ENCODE data around the gene CCL25. TPM values are rescaled to one million over a fixed set of nuclear protein-coding genes. Genes with fewer than 3 reads are reported as not detected.

The CCL25 gene
- total and polyA plus RNA-seq, 9 of the 15 experiments (the other 6 are each of a cell fraction or from before 2014, with no cell fraction given): 0.15 TPM; not detected in 8

DNA sequence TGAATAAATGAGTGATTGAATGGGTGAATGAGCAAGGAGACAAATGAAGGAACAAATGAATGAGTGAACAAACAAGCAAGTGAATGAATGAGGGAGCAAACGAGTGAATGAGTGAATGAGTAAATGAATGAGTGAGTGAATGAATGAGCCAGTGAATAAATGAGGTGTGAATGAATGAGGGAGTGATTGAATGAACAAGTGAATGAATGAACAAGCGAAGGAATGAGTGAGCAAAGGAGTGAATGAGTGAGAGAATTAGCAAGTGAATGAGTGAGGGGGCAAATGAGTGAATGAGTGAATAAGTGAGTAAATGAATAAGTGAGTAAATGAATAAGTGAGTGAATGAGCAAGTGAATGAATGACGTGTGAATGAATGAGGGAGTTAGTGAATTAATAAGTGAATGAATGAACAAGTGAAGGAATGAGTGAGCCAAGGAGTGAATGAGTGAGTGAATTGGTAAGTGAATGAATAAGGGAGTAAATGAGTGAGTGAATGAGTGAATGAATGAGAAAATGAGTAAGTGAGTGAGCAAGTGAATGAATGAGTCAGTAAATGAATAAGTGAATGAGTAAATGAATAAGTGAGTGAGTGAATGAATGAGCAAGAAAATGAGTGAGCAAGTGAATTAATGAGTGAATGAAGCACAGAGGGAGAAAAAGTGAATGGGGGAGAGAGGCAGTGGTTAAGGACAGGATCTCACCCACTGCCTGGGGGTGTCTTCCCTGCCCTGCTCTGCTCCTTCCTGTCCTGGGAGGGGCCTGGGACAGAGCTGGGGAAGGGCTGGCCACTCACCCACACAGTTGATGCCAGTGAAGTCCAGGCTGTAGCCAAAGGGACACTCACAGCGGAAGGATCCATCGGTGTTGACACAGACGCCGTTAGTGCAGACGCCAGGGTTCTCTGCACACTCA, 36.4 kb downstream of the CCL25 start (continued):
- no peak for TF ChIP-seq HDAC1 (IDR thresholded peaks at IDR 0.05)
- no peak for TF ChIP-seq FIP1L1 (IDR thresholded peaks at IDR 0.05; ENCODE audit: low read depth, low read length, poor library complexity, severe bottlenecking)
- TF ChIP-seq, protein P1, sequence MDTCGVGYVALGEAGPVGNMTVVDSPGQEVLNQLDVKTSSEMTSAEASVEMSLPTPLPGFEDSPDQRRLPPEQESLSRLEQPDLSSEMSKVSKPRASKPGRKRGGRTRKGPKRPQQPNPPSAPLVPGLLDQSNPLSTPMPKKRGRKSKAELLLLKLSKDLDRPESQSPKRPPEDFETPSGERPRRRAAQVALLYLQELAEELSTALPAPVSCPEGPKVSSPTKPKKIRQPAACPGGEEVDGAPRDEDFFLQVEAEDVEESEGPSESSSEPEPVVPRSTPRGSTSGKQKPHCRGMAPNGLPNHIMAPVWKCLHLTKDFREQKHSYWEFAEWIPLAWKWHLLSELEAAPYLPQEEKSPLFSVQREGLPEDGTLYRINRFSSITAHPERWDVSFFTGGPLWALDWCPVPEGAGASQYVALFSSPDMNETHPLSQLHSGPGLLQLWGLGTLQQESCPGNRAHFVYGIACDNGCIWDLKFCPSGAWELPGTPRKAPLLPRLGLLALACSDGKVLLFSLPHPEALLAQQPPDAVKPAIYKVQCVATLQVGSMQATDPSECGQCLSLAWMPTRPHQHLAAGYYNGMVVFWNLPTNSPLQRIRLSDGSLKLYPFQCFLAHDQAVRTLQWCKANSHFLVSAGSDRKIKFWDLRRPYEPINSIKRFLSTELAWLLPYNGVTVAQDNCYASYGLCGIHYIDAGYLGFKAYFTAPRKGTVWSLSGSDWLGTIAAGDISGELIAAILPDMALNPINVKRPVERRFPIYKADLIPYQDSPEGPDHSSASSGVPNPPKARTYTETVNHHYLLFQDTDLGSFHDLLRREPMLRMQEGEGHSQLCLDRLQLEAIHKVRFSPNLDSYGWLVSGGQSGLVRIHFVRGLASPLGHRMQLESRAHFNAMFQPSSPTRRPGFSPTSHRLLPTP (IDR thresholded peaks at IDR 0.05; ENCODE audit: borderline replicate concordance, extremely low read depth, insufficient read length): no peak
- no peak for TF ChIP-seq ZNF3 (CRISPR knock-in tag; IDR thresholded peaks at IDR 0.05)
- TF ChIP-seq SREBF1 (IDR thresholded peaks at IDR 0.05; ENCODE audit: borderline replicate concordance, low read depth, low read length): no peak
- 0 out of 4 replicates have a peak, but pooled peaks of 1 of the 2 experiments have one; percentile 20 for TF ChIP-seq KDM1A (IDR thresholded peaks at IDR 0.05)
- TF ChIP-seq WHSC1 (IDR thresholded peaks at IDR 0.05; ENCODE audit: low read length): no peak
- TF ChIP-seq PML (IDR thresholded peaks at IDR 0.05; ENCODE audit: low read length): no peak
- TF ChIP-seq PTBP1 (IDR thresholded peaks at IDR 0.05; ENCODE audit: low read depth, low read length): no peak
- TF ChIP-seq CHD2 (IDR thresholded peaks at IDR 0.05; ENCODE audit: low read depth, low read length): no peak
- no peak for TF ChIP-seq SRSF9 (IDR thresholded peaks at IDR 0.05; ENCODE audit: borderline replicate concordance, low read depth, low read length)
- TF ChIP-seq, protein P2, sequence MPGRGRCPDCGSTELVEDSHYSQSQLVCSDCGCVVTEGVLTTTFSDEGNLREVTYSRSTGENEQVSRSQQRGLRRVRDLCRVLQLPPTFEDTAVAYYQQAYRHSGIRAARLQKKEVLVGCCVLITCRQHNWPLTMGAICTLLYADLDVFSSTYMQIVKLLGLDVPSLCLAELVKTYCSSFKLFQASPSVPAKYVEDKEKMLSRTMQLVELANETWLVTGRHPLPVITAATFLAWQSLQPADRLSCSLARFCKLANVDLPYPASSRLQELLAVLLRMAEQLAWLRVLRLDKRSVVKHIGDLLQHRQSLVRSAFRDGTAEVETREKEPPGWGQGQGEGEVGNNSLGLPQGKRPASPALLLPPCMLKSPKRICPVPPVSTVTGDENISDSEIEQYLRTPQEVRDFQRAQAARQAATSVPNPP (IDR thresholded peaks at IDR 0.05; ENCODE audit: borderline replicate concordance, insufficient read depth, insufficient read length): no peak
- no peak for TF ChIP-seq DPF2 (IDR thresholded peaks at IDR 0.05)
- TF ChIP-seq, protein P3, sequence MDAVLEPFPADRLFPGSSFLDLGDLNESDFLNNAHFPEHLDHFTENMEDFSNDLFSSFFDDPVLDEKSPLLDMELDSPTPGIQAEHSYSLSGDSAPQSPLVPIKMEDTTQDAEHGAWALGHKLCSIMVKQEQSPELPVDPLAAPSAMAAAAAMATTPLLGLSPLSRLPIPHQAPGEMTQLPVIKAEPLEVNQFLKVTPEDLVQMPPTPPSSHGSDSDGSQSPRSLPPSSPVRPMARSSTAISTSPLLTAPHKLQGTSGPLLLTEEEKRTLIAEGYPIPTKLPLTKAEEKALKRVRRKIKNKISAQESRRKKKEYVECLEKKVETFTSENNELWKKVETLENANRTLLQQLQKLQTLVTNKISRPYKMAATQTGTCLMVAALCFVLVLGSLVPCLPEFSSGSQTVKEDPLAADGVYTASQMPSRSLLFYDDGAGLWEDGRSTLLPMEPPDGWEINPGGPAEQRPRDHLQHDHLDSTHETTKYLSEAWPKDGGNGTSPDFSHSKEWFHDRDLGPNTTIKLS (IDR thresholded peaks at IDR 0.05; ENCODE audit: borderline replicate concordance, low read depth): no peak
- peak; percentile 34; the same call in 1 of the 2 replicates for TF ChIP-seq TSC22D4 (tag; IDR thresholded peaks at IDR 0.05)
- no peak for TF ChIP-seq ZNF766 (CRISPR knock-in tag; conservative IDR thresholded peaks at IDR 0.05)
- TF ChIP-seq ZNF263 (CRISPR knock-in tag; IDR thresholded peaks at IDR 0.05; ENCODE audit: borderline replicate concordance): no peak
- TF ChIP-seq PHF20 (IDR thresholded peaks at IDR 0.05; ENCODE audit: partially characterized antibody): peak; percentile 39
- peak; percentile 97 for TF ChIP-seq ZNF24 (IDR thresholded peaks at IDR 0.05)
- TF ChIP-seq NR2C1 (IDR thresholded peaks at IDR 0.05): peak; percentile 19; the same call in 1 of the 2 replicates
- TF ChIP-seq NR2C1 (tag; IDR thresholded peaks at IDR 0.05): no peak
- no peak for TF ChIP-seq GABPA (tag; conservative IDR thresholded peaks at IDR 0.05; ENCODE audit: low read depth)
- no peak for TF ChIP-seq ZNF696 (CRISPR knock-in tag; conservative IDR thresholded peaks at IDR 0.05)
- TF ChIP-seq RUNX1 (IDR thresholded peaks at IDR 0.05; ENCODE audit: low read depth): no peak
